HepG2 (cell line): ENCODE data around the gene PEMT. TPM values are rescaled to one million over a fixed set of nuclear protein-coding genes. Genes with fewer than 3 reads are reported as not detected.

ENCODE experiments used
- ATAC-seq: fragments of 200-7000 bp; cut with Tn5 transposase; 3 replicates; pipeline ENCODE4 v1.9.1; 2020; ENCODE audit warnings: mild to moderate bottlenecking, moderate library complexity
- BruUV-seq: library from RNA; stranded (reverse); fragments of 400-500 nt; replicated peaks from 2 replicates; lab custom pipeline; 2021; lab: Mats Ljungman, UMichigan
- CTCF ChIA-PET: fragments of 300-600 bp; formaldehyde crosslinking; extraction: SDS; loops from one replicate; lab custom pipeline; 2021; ENCODE audit warnings: low total read pairs, inconsistent platforms, low intra/inter-chr PET ratio; lab: Yijun Ruan, JAX
- POLR2A ChIA-PET: fragments of 350-600 bp; sonication (Branson Sonifier 250); formaldehyde crosslinking; loops from one replicate; lab custom pipeline; 2020; ENCODE audit warnings: antibody characterized with exemption, inconsistent platforms; lab: Yijun Ruan, JAX
- DNase-seq: peaks from one replicate; pipeline ENCODE4 v3.0.0-alpha.2; 2015; ENCODE audit warnings: low spot score
- FAIRE-seq: peaks from 3 replicates; lab custom pipeline; 2011; peaks lifted over from hg19 to GRCh38; lab: Jason Lieb, UNC
- H2AFZ ChIP-seq: one replicate; pipeline ENCODE4 v1.6.1; 2011; ENCODE audit warnings: low read length, inconsistent platforms
- H3K27ac ChIP-seq: fragments of 300-600 bp; 3 replicates; pipeline ENCODE4 v1.8.0; 2011; ENCODE audit warnings: mixed run types, mild to moderate bottlenecking, mixed read lengths, low read length, inconsistent platforms; ENCODE audit not compliant: insufficient read depth; ENCODE audit errors: extremely low read length
- H3K27me3 ChIP-seq, 2 experiments: fragments of 200-600 bp in 1 of 2; 2 replicates in 1 of 2; 3 replicates in 1 of 2; pipeline versions ENCODE4 v1.6.0 to v1.8.0; 2011; ENCODE audit warnings: low read length in 2 of 2, mild to moderate bottlenecking in 2 of 2, moderate library complexity in 2 of 2, inconsistent platforms in 1 of 2; ENCODE audit not compliant: insufficient read depth in 2 of 2, control insufficient read depth in 1 of 2
- H3K36me3 ChIP-seq, 2 experiments: fragments of 200-600 bp in 1 of 2; replicated peaks in 1 of 2; 2 replicates in 1 of 2; 3 replicates in 1 of 2; pipeline versions ENCODE4 v1.5.1 to v1.8.0; 2011; ENCODE audit warnings: low read length in 2 of 2, inconsistent platforms in 1 of 2; ENCODE audit not compliant: insufficient read depth in 2 of 2, control insufficient read depth in 1 of 2
- H3K4me1 ChIP-seq: 2 replicates; pipeline ENCODE4 v1.5.1; 2012; ENCODE audit warnings: low read length, inconsistent platforms; ENCODE audit not compliant: insufficient read depth
- H3K4me2 ChIP-seq: 2 replicates; pipeline ENCODE4 v1.6.0; 2011; ENCODE audit warnings: low read depth, low read length, inconsistent platforms
- H3K4me3 ChIP-seq, 3 experiments: fragments of 200-600 bp in 1 of 3; sonication (generic), shearing (Covaris generic) in 1 of 3; replicated peaks in 1 of 3; 2 replicates each; pipeline ENCODE4 v1.5.1; 2011 to 2016; ENCODE audit warnings: low read length in 3 of 3, inconsistent platforms in 2 of 3, low read depth in 2 of 3, mild to moderate bottlenecking in 2 of 3, control low read depth in 1 of 3, mixed read lengths in 1 of 3; ENCODE audit not compliant: insufficient read depth in 1 of 3
- H3K79me2 ChIP-seq: one replicate; pipeline ENCODE4 v1.6.1; 2011; ENCODE audit warnings: low read length, inconsistent platforms; ENCODE audit not compliant: insufficient read depth
- H3K9ac ChIP-seq: 2 replicates; pipeline ENCODE4 v1.6.0; 2011; ENCODE audit warnings: mild to moderate bottlenecking, low read depth, low read length, inconsistent platforms; ENCODE audit not compliant: insufficient read depth
- H3K9me3 ChIP-seq: 2 replicates; pipeline ENCODE4 v1.5.1; 2012; ENCODE audit warnings: mild to moderate bottlenecking, low read length
- H4K20me1 ChIP-seq: 2 replicates; pipeline ENCODE4 v1.6.0; 2011; ENCODE audit warnings: inconsistent platforms, mild to moderate bottlenecking, low read length, moderate library complexity; ENCODE audit not compliant: insufficient read depth
- ARID2 ChIP-seq: sonication (generic); formaldehyde crosslinking; IDR thresholded peaks from 2 replicates; pipeline ENCODE4 v1.8.1; 2022; ENCODE audit warnings: mild to moderate bottlenecking, missing genetic modification reagents, borderline replicate concordance
- ARID3A ChIP-seq: IDR thresholded peaks from 2 replicates; pipeline ENCODE4 v1.6.1; 2012; ENCODE audit warnings: low read depth, low read length, improper control_type of control experiment
- JUNB ChIP-seq: sonication (generic); formaldehyde crosslinking; IDR thresholded peaks from 2 replicates; pipeline ENCODE4 v1.8.0; 2022; ENCODE audit warnings: missing genetic modification reagents, mild to moderate bottlenecking, borderline replicate concordance
- MAFF ChIP-seq: IDR thresholded peaks from 2 replicates; pipeline ENCODE4 v1.6.1; 2011; ENCODE audit warnings: low read depth, low read length, improper control_type of control experiment
- MAFK ChIP-seq, 2 experiments: IDR thresholded peaks in 1 of 2; conservative IDR thresholded peaks in 1 of 2; 2 replicates each; pipeline ENCODE4 v1.6.1; 2011; ENCODE audit warnings: improper control_type of control experiment in 2 of 2, low read length in 2 of 2
- NR2C2 ChIP-seq: sonication (generic); formaldehyde crosslinking; IDR thresholded peaks from 2 replicates; pipeline ENCODE4 v1.4.0; 2020; ENCODE audit warnings: missing genetic modification reagents, mild to moderate bottlenecking, moderate library complexity, borderline replicate concordance
- RELA ChIP-seq: sonication (generic); formaldehyde crosslinking; IDR thresholded peaks from 2 replicates; pipeline ENCODE4 v1.4.0; 2020; ENCODE audit warnings: missing genetic modification reagents
- SNAPC2 ChIP-seq: sonication (generic); formaldehyde crosslinking; IDR thresholded peaks from 2 replicates; pipeline ENCODE4 v1.8.1; 2022; ENCODE audit warnings: mild to moderate bottlenecking, missing genetic modification reagents
- TRAFD1 ChIP-seq: sonication (generic); formaldehyde crosslinking; IDR thresholded peaks from 2 replicates; pipeline ENCODE4 v1.5.1; 2020; ENCODE audit warnings: missing genetic modification reagents, mild to moderate bottlenecking, borderline replicate concordance
- ZFP36L2 ChIP-seq: sonication (generic); formaldehyde crosslinking; IDR thresholded peaks from 2 replicates; pipeline ENCODE4 v1.4.0; 2020; ENCODE audit warnings: missing genetic modification reagents
- ZNF3 ChIP-seq: IDR thresholded peaks from 2 replicates; pipeline ENCODE4 v1.7.0; 2017; ENCODE audit warnings: inconsistent platforms
- ZNF558 ChIP-seq: sonication (generic); formaldehyde crosslinking; IDR thresholded peaks from 2 replicates; pipeline ENCODE4 v1.9.0; 2022; ENCODE audit warnings: mild to moderate bottlenecking, missing genetic modification reagents, borderline replicate concordance
- WGBS: methylation state at CpG from one replicate; pipeline ENCODE4 v1.1.6; 2017; ENCODE audit warnings: low lambda C conversion rate; 5-methylcytosine and 5-hydroxymethylcytosine counted together
- in situ Hi-C: cut with HindIII; loops from 2 replicates; pipeline ENCODE4 v1.10.0; 2017; ENCODE audit warnings: low pct_unique_long_range_greater_than_20kb; ENCODE audit not compliant: extremely low pct_ligation_motif_present
- intact Hi-C: fragments of 100-400 bp; cut with micrococcal nuclease; formaldehyde crosslinking; loops from one replicate; pipeline ENCODE4 v1.10.0; 2022; ENCODE audit not compliant: unreplicated experiment
- polyA plus RNA-seq, 8 experiments: library from polyadenylated mRNA; depleted of rRNA in 3 of 8; stranded (reverse) in 7 of 8; unstranded in 1 of 8; fragments of >200 nt; fragmentation: Illumina TruSeq in 4 of 8; extraction: Trizol in 4 of 8; gene quantifications; 2 replicates each; pipeline versions ENCODE4 v1.2.1 to v1.2.3, GENCODE V29; 2011 to 2016; ENCODE audit warnings: low read depth in 4 of 8, missing spikeins in 1 of 8, mixed read lengths in 1 of 8; ENCODE audit not compliant: insufficient read depth in 1 of 8
- total RNA-seq, 5 experiments: library from RNA; depleted of rRNA; stranded (reverse); fragments of >200 nt; fragmentation: Illumina TruSeq; extraction: Trizol; gene quantifications; 2 replicates each; pipeline ENCODE4 v1.2.3, GENCODE V29; 2016; ENCODE audit warnings: low read depth in 1 of 5

The PEMT gene
- total and polyA plus RNA-seq, 2 of the 13 experiments (the other 11 are each of a cell fraction or from before 2014, with no cell fraction given) = 31.7 to 43.6 TPM

- ATAC-seq = no peak
- H3K9ac ChIP-seq = no peak overlapping the region
- TF ChIP-seq TRAFD1 (CRISPR knock-in tag) (no peak), RELA (CRISPR knock-in tag) (no peak), ZNF558 (CRISPR knock-in tag) (no peak), MAFF (peak; percentile 47; the same call in 1 of the 2 replicates), ZFP36L2 (no peak), ZNF3 (CRISPR knock-in tag) (no peak), MAFK (conservative IDR thresholded peaks at IDR 0.05 in 1 of 2, IDR thresholded peaks at IDR 0.05 in 1 of 2; ENCODE audit: low read length in 2 of 2) (peak; percentile 51 to 64), JUNB (no peak), NR2C2 (no peak), ARID2 (CRISPR knock-in tag) (no peak), SNAPC2 (CRISPR knock-in tag) (no peak), ARID3A (no peak)
- H4K20me1 ChIP-seq = 0 out of 2 replicates have a peak, but pooled peaks cover 2% of the 10 kb centered on the region
- no peaks in the 10 kb centered on the region for H3K9me3 ChIP-seq
- no peaks in the 10 kb centered on the region for H3K27me3 ChIP-seq
- no TSS peak for BruUV-seq
- H3K79me2 ChIP-seq = peaks cover 49% of the 10 kb centered on the region
- in situ Hi-C loops = no loop called here
- H3K4me2 ChIP-seq = no peak overlapping the region
- POLR2A ChIA-PET = interaction anchor here (0.7 kb wide), 1 partner anchor 12 kb away, joined by 4 read pairs; the partner anchor contains the start of gene RASD1
- no peak overlapping the region for H3K27ac ChIP-seq
- H3K4me3 ChIP-seq = no peak overlapping the region
- DNase-seq = no peak
- peaks cover 45% of the 10 kb centered on the region for H3K4me1 ChIP-seq
- CTCF ChIA-PET = no interaction called here
- 84% methylated on average over 12 of the region's 12 CpGs for WGBS
- peaks cover 17 to 52% of the 10 kb centered on the region in 2 experiments; a peak in 4 of 5 replicates for H3K36me3 ChIP-seq
- intact Hi-C loops = no loop called here
- no peak for FAIRE-seq
- no peak overlapping the region for H2AFZ ChIP-seq
Measured at GRCh38 chr17:17484451-17484899, 107.0 kb downstream of the PEMT start.
